ENCODE data around the gene REXO5.

Gene REXO5

DNA sequence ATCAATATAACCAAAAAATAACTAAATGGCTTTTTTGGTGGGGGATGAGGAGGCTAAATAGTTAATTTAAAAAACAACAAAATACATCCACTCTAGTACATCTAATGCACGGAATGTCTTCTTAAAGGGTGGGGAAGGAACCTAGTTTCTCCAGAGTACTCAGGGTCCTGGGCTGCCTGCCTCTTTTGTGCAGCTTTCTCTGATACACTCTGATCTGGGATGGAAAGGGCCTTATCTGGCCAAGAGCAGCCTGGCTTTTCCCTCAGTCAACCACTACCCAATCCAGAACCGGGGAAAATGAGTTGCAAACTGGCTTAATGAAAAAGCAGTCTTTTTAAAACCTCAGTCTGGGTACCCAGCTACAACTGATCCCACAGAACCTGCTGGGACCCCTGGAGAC, 51.0 kb downstream of the REXO5 start:
- no peaks in the 10 kb centered on the region for H3F3A ChIP-seq (ENCODE audit: insufficient read depth, low read length)
- H4K20me1 ChIP-seq (ENCODE audit: insufficient read depth, low read length): no peaks in the 10 kb centered on the region
- no peaks in the 10 kb centered on the region for H3K79me2 ChIP-seq (ENCODE audit: insufficient read depth, low read length)
- no peaks in the 10 kb centered on the region for H3K27me3 ChIP-seq (ENCODE audit: insufficient read depth, low read length)
- no peaks in the 10 kb centered on the region for H3K9me2 ChIP-seq (ENCODE audit: low read depth, low read length)
- H3K4me2 ChIP-seq (ENCODE audit: low read length): no peak overlapping the region
- no peak for TF ChIP-seq EZH2 (IDR thresholded peaks at IDR 0.05; ENCODE audit: borderline replicate concordance, low read length)
- TF ChIP-seq, protein P1, sequence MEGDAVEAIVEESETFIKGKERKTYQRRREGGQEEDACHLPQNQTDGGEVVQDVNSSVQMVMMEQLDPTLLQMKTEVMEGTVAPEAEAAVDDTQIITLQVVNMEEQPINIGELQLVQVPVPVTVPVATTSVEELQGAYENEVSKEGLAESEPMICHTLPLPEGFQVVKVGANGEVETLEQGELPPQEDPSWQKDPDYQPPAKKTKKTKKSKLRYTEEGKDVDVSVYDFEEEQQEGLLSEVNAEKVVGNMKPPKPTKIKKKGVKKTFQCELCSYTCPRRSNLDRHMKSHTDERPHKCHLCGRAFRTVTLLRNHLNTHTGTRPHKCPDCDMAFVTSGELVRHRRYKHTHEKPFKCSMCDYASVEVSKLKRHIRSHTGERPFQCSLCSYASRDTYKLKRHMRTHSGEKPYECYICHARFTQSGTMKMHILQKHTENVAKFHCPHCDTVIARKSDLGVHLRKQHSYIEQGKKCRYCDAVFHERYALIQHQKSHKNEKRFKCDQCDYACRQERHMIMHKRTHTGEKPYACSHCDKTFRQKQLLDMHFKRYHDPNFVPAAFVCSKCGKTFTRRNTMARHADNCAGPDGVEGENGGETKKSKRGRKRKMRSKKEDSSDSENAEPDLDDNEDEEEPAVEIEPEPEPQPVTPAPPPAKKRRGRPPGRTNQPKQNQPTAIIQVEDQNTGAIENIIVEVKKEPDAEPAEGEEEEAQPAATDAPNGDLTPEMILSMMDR (IDR thresholded peaks at IDR 0.05; ENCODE audit: low read length): no peak
- no peak overlapping the region for H3K4me3 ChIP-seq (ENCODE audit: low read depth, low read length, poor library complexity, severe bottlenecking)
- no peaks in the 10 kb centered on the region for H3K4me1 ChIP-seq (ENCODE audit: insufficient read depth, low read length, severe bottlenecking)
- no peak overlapping the region for H3K9ac ChIP-seq (ENCODE audit: low read length)
- no peak overlapping the region for H2AFZ ChIP-seq (ENCODE audit: low read length)
- peaks cover 13% of the 10 kb centered on the region; the same call in 1 of the 2 replicates for H3K36me3 ChIP-seq (ENCODE audit: insufficient read depth, low read length)
- H3K27ac ChIP-seq (ENCODE audit: low read depth, low read length, poor library complexity, severe bottlenecking): no peak overlapping the region
- H3K9me3 ChIP-seq (ENCODE audit: low read length): no peaks in the 10 kb centered on the region

DNA sequence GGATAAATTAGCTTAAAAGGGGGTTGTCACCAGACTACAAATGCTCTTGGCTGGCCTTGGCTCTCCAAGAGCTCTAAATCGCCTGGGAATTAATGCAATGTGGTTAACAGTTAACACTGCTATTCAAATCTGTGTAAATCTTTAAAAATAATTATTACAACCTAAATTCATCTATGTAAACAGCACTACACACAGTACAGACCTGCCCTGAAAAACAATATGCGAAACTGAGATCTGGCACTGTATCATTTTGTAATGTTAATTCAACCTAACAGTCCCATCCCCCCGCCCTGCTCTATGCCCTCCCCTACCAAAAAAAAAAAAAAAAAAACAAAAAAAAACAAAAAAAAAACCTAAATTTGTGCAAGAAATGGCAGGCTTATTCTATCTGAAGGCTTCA, 52.9 kb downstream of the REXO5 start:
- no peaks in the 10 kb centered on the region for H3K9me3 ChIP-seq (ENCODE audit: low read length)
- TF ChIP-seq, protein P1 (IDR thresholded peaks at IDR 0.05; ENCODE audit: low read length): no peak
- TF ChIP-seq EZH2 (IDR thresholded peaks at IDR 0.05; ENCODE audit: borderline replicate concordance, low read length): no peak
- H3K27me3 ChIP-seq (ENCODE audit: insufficient read depth, low read length): no peaks in the 10 kb centered on the region
- H3K9me2 ChIP-seq (ENCODE audit: low read depth, low read length): no peaks in the 10 kb centered on the region
- H4K20me1 ChIP-seq (ENCODE audit: insufficient read depth, low read length): no peaks in the 10 kb centered on the region
- no peak overlapping the region for H3K4me2 ChIP-seq (ENCODE audit: low read length)
- no peak overlapping the region for H2AFZ ChIP-seq (ENCODE audit: low read length)
- no peak overlapping the region for H3K27ac ChIP-seq (ENCODE audit: low read depth, low read length, poor library complexity, severe bottlenecking)
- H3K4me3 ChIP-seq (ENCODE audit: low read depth, low read length, poor library complexity, severe bottlenecking): no peak overlapping the region
- no peaks in the 10 kb centered on the region for H3K4me1 ChIP-seq (ENCODE audit: insufficient read depth, low read length, severe bottlenecking)
- peaks cover 13% of the 10 kb centered on the region; the same call in 1 of the 2 replicates for H3K36me3 ChIP-seq (ENCODE audit: insufficient read depth, low read length)
- H3F3A ChIP-seq (ENCODE audit: insufficient read depth, low read length): no peaks in the 10 kb centered on the region
- no peaks in the 10 kb centered on the region for H3K79me2 ChIP-seq (ENCODE audit: insufficient read depth, low read length)
- no peak overlapping the region for H3K9ac ChIP-seq (ENCODE audit: low read length)

DNA sequence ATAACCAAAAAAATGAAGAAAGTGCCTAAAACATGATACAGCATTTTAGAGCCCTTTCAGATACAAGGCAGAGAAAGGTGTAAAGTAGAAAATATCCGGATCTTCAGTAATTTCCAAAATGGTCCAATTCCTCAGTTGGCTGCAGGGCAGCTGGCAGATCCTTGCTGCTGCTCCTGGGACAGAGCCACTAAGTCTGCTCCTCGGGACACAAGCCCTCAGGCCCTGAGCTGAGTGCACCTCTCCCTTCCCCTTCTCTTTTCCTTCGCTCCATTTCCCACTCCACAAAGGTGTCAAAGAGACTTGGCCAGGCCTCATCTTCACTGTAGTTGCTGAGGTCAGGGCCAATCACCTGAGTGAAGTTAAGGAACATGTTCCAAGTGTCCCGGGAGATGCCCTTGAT, 53.4 kb downstream of the REXO5 start:
- H3K79me2 ChIP-seq (ENCODE audit: insufficient read depth, low read length): no peaks in the 10 kb centered on the region
- H3F3A ChIP-seq (ENCODE audit: insufficient read depth, low read length): no peaks in the 10 kb centered on the region
- no peaks in the 10 kb centered on the region for H3K9me2 ChIP-seq (ENCODE audit: low read depth, low read length)
- no peak overlapping the region for H2AFZ ChIP-seq (ENCODE audit: low read length)
- H3K27me3 ChIP-seq (ENCODE audit: insufficient read depth, low read length): no peaks in the 10 kb centered on the region
- no peak overlapping the region for H3K9ac ChIP-seq (ENCODE audit: low read length)
- H3K27ac ChIP-seq (ENCODE audit: low read depth, low read length, poor library complexity, severe bottlenecking): no peak overlapping the region
- no peaks in the 10 kb centered on the region for H4K20me1 ChIP-seq (ENCODE audit: insufficient read depth, low read length)
- TF ChIP-seq, protein P1 (IDR thresholded peaks at IDR 0.05; ENCODE audit: low read length): no peak
- H3K4me2 ChIP-seq (ENCODE audit: low read length): no peak overlapping the region
- peaks cover 13% of the 10 kb centered on the region; the same call in 1 of the 2 replicates for H3K36me3 ChIP-seq (ENCODE audit: insufficient read depth, low read length)
- no peaks in the 10 kb centered on the region for H3K4me1 ChIP-seq (ENCODE audit: insufficient read depth, low read length, severe bottlenecking)
- H3K4me3 ChIP-seq (ENCODE audit: low read depth, low read length, poor library complexity, severe bottlenecking): no peak overlapping the region
- H3K9me3 ChIP-seq (ENCODE audit: low read length): no peaks in the 10 kb centered on the region
